ENCODE data around the gene TMEM184A. TPM values are rescaled to one million over a fixed set of nuclear protein-coding genes. Genes with fewer than 3 reads are reported as not detected.

The TMEM184A gene
- polyA plus RNA-seq, 2 of the 4 experiments (the other 2 are of a cell fraction), result 14.3 to 18.4 TPM

DNA sequence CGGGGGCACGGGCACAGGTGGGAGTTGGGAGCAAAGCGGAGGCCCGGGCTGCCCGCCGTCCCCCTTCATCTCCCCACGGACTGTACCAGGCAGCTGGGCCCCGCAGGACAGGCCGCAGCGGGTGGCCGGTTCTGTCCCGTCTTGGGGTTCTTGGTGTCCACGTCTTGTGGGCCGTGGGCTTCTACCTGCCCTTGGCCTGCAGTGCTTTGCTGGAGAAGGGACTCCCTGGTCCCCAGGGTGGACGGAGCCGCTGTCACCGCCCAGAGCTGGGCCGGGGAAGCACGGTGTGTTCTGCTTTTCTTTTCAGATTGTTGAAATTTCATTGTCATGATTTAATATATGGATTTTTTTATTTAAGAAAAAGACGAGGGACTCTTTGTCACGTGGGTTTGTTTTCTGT, 13.7 kb downstream of the TMEM184A start (continued):
- TF ChIP-seq BHLHE40 (IDR thresholded peaks at IDR 0.05; ENCODE audit: low read depth, low read length) (no peak), TP53 (CRISPR knock-in tag; IDR thresholded peaks at IDR 0.05) (peak; percentile 39; the same call in 1 of the 2 replicates), JUN (IDR thresholded peaks at IDR 0.05) (no peak; a peak in 1 of 5 replicates), CHD2 (IDR thresholded peaks at IDR 0.05; ENCODE audit: low read length, partially characterized antibody) (no peak), ZSCAN20 (CRISPR knock-in tag; IDR thresholded peaks at IDR 0.05) (no peak), SMC3 (IDR thresholded peaks at IDR 0.05) (no peak), MAFK (IDR thresholded peaks at IDR 0.05; ENCODE audit: partially characterized antibody) (no peak), NPAS2 (CRISPR knock-in tag; IDR thresholded peaks at IDR 0.05; ENCODE audit: borderline replicate concordance) (no peak), ZC3H11A (IDR thresholded peaks at IDR 0.05) (no peak), JUNB (IDR thresholded peaks at IDR 0.05) (no peak), FOSL2 (IDR thresholded peaks at IDR 0.05) (no peak), FOSL2 (CRISPR knock-in tag; IDR thresholded peaks at IDR 0.05) (no peak), GATA3 (IDR thresholded peaks at IDR 0.05; ENCODE audit: borderline replicate concordance) (no peak), CEBPB (IDR thresholded peaks at IDR 0.05) (no peak), ESRRA (IDR thresholded peaks at IDR 0.05; ENCODE audit: borderline replicate concordance, low read length) (no peak)
- TF ChIP-seq, protein P1, sequence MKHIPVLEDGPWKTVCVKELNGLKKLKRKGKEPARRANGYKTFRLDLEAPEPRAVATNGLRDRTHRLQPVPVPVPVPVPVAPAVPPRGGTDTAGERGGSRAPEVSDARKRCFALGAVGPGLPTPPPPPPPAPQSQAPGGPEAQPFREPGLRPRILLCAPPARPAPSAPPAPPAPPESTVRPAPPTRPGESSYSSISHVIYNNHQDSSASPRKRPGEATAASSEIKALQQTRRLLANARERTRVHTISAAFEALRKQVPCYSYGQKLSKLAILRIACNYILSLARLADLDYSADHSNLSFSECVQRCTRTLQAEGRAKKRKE (CRISPR knock-in tag; IDR thresholded peaks at IDR 0.05; ENCODE audit: low read depth), result peak; percentile 47; the same call in 1 of the 2 replicates
- TF ChIP-seq, protein P2, sequence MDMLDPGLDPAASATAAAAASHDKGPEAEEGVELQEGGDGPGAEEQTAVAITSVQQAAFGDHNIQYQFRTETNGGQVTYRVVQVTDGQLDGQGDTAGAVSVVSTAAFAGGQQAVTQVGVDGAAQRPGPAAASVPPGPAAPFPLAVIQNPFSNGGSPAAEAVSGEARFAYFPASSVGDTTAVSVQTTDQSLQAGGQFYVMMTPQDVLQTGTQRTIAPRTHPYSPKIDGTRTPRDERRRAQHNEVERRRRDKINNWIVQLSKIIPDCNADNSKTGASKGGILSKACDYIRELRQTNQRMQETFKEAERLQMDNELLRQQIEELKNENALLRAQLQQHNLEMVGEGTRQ (IDR thresholded peaks at IDR 0.05), result no peak
- TF ChIP-seq, protein P3, sequence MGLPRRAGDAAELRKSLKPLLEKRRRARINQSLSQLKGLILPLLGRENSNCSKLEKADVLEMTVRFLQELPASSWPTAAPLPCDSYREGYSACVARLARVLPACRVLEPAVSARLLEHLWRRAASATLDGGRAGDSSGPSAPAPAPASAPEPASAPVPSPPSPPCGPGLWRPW (IDR thresholded peaks at IDR 0.05), result no peak
- TF ChIP-seq, protein P4, sequence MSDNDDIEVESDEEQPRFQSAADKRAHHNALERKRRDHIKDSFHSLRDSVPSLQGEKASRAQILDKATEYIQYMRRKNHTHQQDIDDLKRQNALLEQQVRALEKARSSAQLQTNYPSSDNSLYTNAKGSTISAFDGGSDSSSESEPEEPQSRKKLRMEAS (IDR thresholded peaks at IDR 0.05), result no peak

DNA sequence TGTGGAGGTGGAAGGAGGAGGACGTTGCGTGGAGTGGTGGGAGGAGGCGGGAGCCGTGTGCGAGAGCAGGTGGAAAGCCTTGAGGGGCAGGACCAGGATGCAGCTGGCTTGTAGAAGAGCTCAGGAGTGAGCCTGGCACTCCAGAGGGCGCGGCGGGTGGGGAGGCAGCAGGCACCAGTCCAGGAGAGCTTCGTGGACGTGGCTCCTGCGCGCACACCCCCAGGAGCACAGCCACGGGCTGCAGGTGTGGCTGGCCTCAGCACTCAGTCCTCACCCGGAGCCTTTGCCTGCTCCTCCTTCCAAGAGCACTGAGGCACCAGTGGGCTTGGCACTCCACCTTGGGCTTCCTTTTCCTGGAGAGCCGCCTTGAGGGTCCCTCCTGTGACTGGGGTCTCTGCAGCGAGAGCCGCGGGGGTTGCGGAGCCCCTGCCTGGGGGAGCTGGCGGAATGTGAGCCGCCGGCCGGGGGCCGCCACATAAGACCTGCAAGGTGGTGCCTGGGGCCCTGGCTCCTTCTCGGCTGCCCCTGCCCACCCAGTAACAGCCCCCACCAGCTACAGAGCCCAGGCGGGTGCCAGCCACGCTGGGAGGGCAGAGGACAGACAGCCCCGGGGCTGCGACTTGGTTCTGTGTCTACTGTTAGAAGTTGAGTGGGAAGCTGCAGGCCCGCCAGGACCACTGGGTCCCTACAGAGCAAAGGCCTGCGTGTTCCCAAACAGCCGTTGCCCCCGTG, 14.4 kb downstream of the TMEM184A start:
- H3K4me3 ChIP-seq, result no peak overlapping the region
- H3K27ac ChIP-seq, result peak overlapping the region; percentile 97 to 98; a peak in 5 of 6 replicates
- H3K4me2 ChIP-seq, result peak overlapping the region; percentile 35
- no peak for FAIRE-seq
- CTCF ChIA-PET, result interaction anchor here (1.0 to 18.4 kb wide), 3 partner anchors 15 to 43 kb away, joined by 3 to 204 read pairs (median 3); partner anchors contain the start of gene TMEM184A
- TF ChIP-seq FOSL2 (IDR thresholded peaks at IDR 0.05) (no peak), FOSL2 (CRISPR knock-in tag; IDR thresholded peaks at IDR 0.05) (0 out of 2 replicates have a peak, but pooled peaks have one; percentile 2), HOXA7 (CRISPR knock-in tag; IDR thresholded peaks at IDR 0.05) (peak; percentile 94; the same call in 1 of the 2 replicates), NFE2L2 (conservative IDR thresholded peaks at IDR 0.05; ENCODE audit: low read length) (no peak), EHF (CRISPR knock-in tag; IDR thresholded peaks at IDR 0.05) (peak; percentile 28; the same call in 1 of the 2 replicates), FOSB (CRISPR knock-in tag; IDR thresholded peaks at IDR 0.05) (peak; percentile 69; the same call in 1 of the 2 replicates), GATA3 (IDR thresholded peaks at IDR 0.05; ENCODE audit: borderline replicate concordance) (no peak), HOXB5 (CRISPR knock-in tag; IDR thresholded peaks at IDR 0.05) (no peak; the same call in 1 of the 2 replicates), TFCP2L1 (CRISPR knock-in tag; IDR thresholded peaks at IDR 0.05) (peak; percentile 95), HOXB13 (CRISPR knock-in tag; IDR thresholded peaks at IDR 0.05; ENCODE audit: low read depth) (no peak), RARB (CRISPR knock-in tag; IDR thresholded peaks at IDR 0.05) (peak; percentile 60; the same call in 1 of the 2 replicates)
- TF ChIP-seq, protein P4 (IDR thresholded peaks at IDR 0.05), result no peak
- TF ChIP-seq, protein P5, sequence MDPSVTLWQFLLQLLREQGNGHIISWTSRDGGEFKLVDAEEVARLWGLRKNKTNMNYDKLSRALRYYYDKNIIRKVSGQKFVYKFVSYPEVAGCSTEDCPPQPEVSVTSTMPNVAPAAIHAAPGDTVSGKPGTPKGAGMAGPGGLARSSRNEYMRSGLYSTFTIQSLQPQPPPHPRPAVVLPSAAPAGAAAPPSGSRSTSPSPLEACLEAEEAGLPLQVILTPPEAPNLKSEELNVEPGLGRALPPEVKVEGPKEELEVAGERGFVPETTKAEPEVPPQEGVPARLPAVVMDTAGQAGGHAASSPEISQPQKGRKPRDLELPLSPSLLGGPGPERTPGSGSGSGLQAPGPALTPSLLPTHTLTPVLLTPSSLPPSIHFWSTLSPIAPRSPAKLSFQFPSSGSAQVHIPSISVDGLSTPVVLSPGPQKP (IDR thresholded peaks at IDR 0.05; ENCODE audit: low read depth, low read length), result no peak
- WGBS (ENCODE audit: missing lambda C conversion rate), result 82% methylated on average over 28 of the region's 33 CpGs
- peak in 1 of 2 experiments; percentile 71 for DNase-seq (ENCODE audit: low read depth in 1 of 2, low spot score in 1 of 2)
- no peaks in the 10 kb centered on the region for H3K9me3 ChIP-seq
- peaks cover 88% of the 10 kb centered on the region for H3K4me1 ChIP-seq
- no peak for ATAC-seq
- POLR2A ChIA-PET, result no interaction called here

All from A549 (cell line).